ENCODE measurements around the gene KDM4B. TPM values are rescaled to one million over a fixed set of nuclear protein-coding genes. Genes with fewer than 3 reads are reported as not detected.

Gene KDM4B
- total and polyA plus RNA-seq, 9 donors, result 5.2 to 62.9 (median 46.4) TPM

GRCh38 chr19:5165697-5166019 lies 196.7 kb downstream of the KDM4B start:
- Histone ChIP-seq H3K36me3 (no peaks in the 10 kb centered on the region), H3K27me3 (no peaks in the 10 kb centered on the region), H3K4me3 (no peak overlapping the region), H3K4me1 (ENCODE audit: insufficient read depth) (no peaks in the 10 kb centered on the region), H3K27ac (no peak overlapping the region), H3K9me3 (no peaks in the 10 kb centered on the region)
- WGBS, 3 donors, result 73 to 79% (median 78%) methylated on average over 2 of the region's 2 CpGs
- intact Hi-C loops (cut with DNase I), result no loop called here
- TF ChIP-seq POLR2A (IDR thresholded peaks at IDR 0.05), result no peak
- TF ChIP-seq CTCF (IDR thresholded peaks at IDR 0.05), result no peak
- no peak for TF ChIP-seq EP300 (IDR thresholded peaks at IDR 0.05)
- no peak for DNase-seq

GRCh38 chr19:5166262-5166661 lies 197.3 kb downstream of the KDM4B start:
- no peak for DNase-seq
- Histone ChIP-seq H3K9me3 (no peaks in the 10 kb centered on the region), H3K27ac (no peak overlapping the region), H3K36me3 (no peaks in the 10 kb centered on the region), H3K27me3 (no peaks in the 10 kb centered on the region), H3K4me1 (ENCODE audit: insufficient read depth) (no peaks in the 10 kb centered on the region), H3K4me3 (no peak overlapping the region)
- no peak for TF ChIP-seq CTCF (IDR thresholded peaks at IDR 0.05)
- no peak for TF ChIP-seq EP300 (IDR thresholded peaks at IDR 0.05)
- TF ChIP-seq POLR2A (IDR thresholded peaks at IDR 0.05), result no peak
- intact Hi-C loops (cut with DNase I), result no loop called here

GRCh38 chr19:5170329-5170745 lies 201.4 kb downstream of the KDM4B start:
- DNase-seq, result peak in 1 of 5 donors; percentile 27
- Histone ChIP-seq H3K27ac (no peak overlapping the region), H3K36me3 (no peaks in the 10 kb centered on the region), H3K27me3 (no peaks in the 10 kb centered on the region), H3K9me3 (no peaks in the 10 kb centered on the region), H3K4me3 (no peak overlapping the region), H3K4me1 (ENCODE audit: insufficient read depth) (no peaks in the 10 kb centered on the region)
- intact Hi-C loops (cut with DNase I), result no loop called here
- WGBS, 3 donors, result 59 to 62% (median 59%) methylated on average over 4 of the region's 4 CpGs
- no peak for TF ChIP-seq EP300 (IDR thresholded peaks at IDR 0.05)
- TF ChIP-seq POLR2A (IDR thresholded peaks at IDR 0.05), result no peak
- no peak for TF ChIP-seq CTCF (IDR thresholded peaks at IDR 0.05)

GRCh38 chr19:5171711-5172110 lies 202.8 kb downstream of the KDM4B start:
- H3K27me3 ChIP-seq, result no peaks in the 10 kb centered on the region
- intact Hi-C loops (cut with DNase I), result no loop called here
- H3K4me1 ChIP-seq (ENCODE audit: insufficient read depth), result no peaks in the 10 kb centered on the region
- H3K4me3 ChIP-seq, result no peak overlapping the region
- 50 to 57% (median 55%) methylated on average over 9 of the region's 9 CpGs for WGBS, 3 donors
- H3K36me3 ChIP-seq, result no peaks in the 10 kb centered on the region
- H3K9me3 ChIP-seq, result no peaks in the 10 kb centered on the region
- no peak overlapping the region for H3K27ac ChIP-seq
- TF ChIP-seq CTCF (IDR thresholded peaks at IDR 0.05), result no peak
- no peak for TF ChIP-seq EP300 (IDR thresholded peaks at IDR 0.05)
- no peak for TF ChIP-seq POLR2A (IDR thresholded peaks at IDR 0.05)
- no peak for DNase-seq
